GM23248 (cell line): Measurements from ENCODE around the gene NDUFA3.

Experiments
- EZH2 ChIP-seq: fragments of 200-600 bp; sonication (generic); IDR thresholded peaks from 2 replicates; pipeline ENCODE4 v1.6.1; 2018; ENCODE audit warnings: antibody characterized with exemption, mild to moderate bottlenecking; ENCODE audit not compliant: insufficient read depth, poor library complexity, severe bottlenecking
- EZH2phosphoT487 ChIP-seq: fragments of 200-600 bp; sonication (generic); IDR thresholded peaks from 2 replicates; pipeline ENCODE4 v1.6.1; 2018; ENCODE audit warnings: antibody characterized with exemption, moderate library complexity, mild to moderate bottlenecking, low read depth; ENCODE audit not compliant: insufficient read depth

DNA sequence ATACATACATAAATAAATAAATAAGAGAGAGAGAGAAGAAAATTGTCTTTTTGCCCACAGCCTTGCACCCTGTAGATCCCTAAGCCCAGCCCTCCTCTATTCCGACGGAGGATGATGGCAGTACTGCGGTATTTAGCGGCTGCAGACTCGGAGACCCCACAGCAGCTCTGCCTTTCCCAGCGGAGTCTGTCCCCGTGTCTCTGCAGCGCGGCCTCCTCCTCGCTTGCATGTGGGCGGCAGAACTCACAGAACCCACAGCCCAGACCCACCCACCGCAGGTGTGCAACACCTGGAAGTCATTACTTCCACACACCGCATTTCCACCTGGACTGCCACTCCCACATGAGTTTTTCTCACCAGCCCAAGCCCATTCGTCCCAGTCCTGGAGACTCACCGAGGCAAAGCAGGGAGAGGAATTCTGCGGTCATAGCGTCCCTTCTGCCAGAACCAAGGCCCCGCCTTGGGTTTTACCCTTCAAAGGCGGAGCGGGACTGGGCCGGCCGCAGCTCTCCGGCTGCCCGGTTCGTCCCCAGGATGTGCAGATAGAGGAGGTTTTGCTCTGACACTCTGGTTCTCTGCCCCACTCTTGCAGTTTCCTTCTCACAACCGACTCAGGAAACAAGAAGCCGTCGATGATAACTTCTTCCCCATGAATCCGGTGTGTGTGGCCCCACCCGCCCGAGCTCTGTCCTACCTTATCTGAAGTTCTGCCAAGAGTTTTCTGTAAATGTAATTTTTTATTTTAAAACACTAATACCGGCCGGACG, 39.1 kb upstream of the NDUFA3 start, which contains the start of gene VSTM1:
- no peak for TF ChIP-seq EZH2phosphoT487
- TF ChIP-seq EZH2: no peak
